ENCODE results near the gene SYVN1.

DNA sequence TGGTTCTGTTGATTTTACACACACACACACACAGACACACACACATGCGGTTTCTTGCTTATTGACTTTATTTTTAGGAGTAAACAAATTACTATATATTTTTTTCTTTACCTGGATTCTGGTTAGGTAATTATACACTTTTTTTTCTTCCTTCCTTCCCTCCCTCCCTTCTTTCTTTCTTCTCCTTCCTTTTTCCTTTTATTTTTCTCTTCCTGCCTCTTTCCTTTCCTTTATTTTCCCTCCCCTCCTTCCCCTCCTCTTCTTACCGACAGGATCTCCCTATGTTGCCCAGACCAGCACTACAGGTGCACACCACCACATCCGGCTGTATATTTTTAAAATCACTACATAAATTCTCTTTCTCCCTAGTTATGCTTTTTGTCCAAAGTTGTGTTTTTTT, 32.6 kb upstream of the SYVN1 start:
- TF ChIP-seq GATA2 (IDR thresholded peaks at IDR 0.05; ENCODE audit: low read depth, low read length) = no peak
- TF ChIP-seq GATA3 (IDR thresholded peaks at IDR 0.05; ENCODE audit: low read depth, low read length) = no peak
